Epithelial cell of esophagus (primary cell): Measurements from ENCODE around the gene KRTAP3-1.

Source experiments
- DNase-seq: peaks from one replicate; pipeline ENCODE4 v3.0.0; 2010; ENCODE audit warnings: low read depth
- H3K4me3 ChIP-seq: 2 replicates; pipeline ENCODE4 v1.5.1; 2011; ENCODE audit warnings: mild to moderate bottlenecking, low read length, control low read depth
- CTCF ChIP-seq: IDR thresholded peaks from 2 replicates; pipeline ENCODE4 v1.5.1; 2011; ENCODE audit warnings: low read depth, mild to moderate bottlenecking, low read length, control low read depth, inconsistent platforms; ENCODE audit not compliant: insufficient read depth; ENCODE audit errors: missing control alignments

Gene KRTAP3-1

GRCh38 chr17:41020336-41020735, 11.4 kb upstream of the KRTAP3-1 start:
- no peak for DNase-seq
- no peak overlapping the region for H3K4me3 ChIP-seq
- TF ChIP-seq CTCF = no peak

GRCh38 chr17:41019415-41019814, 10.5 kb upstream of the KRTAP3-1 start:
- H3K4me3 ChIP-seq = no peak overlapping the region
- DNase-seq = no peak
- no peak for TF ChIP-seq CTCF

DNA sequence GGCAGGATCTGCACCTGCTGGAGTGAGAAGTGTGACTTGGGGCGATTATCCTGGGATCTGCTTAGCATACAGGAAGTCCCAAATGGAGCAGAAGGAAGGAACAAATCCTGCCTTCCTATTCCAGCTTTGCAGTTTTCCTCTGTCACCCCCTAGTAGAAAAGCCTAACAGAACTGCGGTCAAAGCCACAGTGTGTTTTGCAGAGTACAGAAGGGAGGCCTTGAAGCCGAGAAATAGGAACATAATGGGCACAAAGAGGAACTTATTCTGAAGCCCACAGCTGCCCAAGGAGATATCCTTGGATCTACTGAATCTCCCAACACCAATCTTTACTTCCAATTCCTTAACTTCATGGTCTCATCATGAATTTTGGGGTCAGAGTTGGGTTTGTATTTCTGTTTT, 9.6 kb upstream of the KRTAP3-1 start:
- DNase-seq = no peak
- no peak for TF ChIP-seq CTCF
- no peak overlapping the region for H3K4me3 ChIP-seq

DNA sequence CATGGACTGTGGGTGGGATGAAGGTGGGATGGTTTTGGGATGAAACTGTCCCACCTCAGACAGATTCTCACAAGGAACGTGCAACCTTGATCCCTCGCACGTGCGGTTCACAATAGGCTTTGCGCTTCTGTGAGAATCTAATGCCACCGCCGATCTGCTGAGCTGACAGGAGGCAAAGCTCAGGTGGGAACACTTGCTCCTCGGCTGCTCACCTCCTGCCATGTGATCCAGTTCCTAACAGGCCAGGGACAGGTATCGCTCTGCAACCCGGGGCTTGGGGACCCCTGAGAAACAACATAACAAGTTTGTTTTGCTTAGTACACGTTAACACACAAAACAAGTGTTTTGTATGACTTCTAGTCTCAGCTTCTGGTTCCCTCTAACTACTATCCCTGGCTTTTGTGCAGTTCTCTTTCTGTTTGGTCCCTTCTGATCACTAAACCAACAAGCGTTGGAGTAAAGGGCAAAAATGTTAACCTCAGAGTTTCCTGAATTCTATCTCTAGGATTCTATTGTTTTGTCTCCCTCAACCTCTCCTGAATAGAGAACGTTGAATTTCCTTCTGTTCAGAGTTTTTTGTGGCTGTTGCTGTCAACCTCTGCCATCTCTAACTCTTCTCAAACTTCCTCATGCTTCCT, 7.8 kb upstream of the KRTAP3-1 start:
- no peak for TF ChIP-seq CTCF
- DNase-seq = no peak

DNA sequence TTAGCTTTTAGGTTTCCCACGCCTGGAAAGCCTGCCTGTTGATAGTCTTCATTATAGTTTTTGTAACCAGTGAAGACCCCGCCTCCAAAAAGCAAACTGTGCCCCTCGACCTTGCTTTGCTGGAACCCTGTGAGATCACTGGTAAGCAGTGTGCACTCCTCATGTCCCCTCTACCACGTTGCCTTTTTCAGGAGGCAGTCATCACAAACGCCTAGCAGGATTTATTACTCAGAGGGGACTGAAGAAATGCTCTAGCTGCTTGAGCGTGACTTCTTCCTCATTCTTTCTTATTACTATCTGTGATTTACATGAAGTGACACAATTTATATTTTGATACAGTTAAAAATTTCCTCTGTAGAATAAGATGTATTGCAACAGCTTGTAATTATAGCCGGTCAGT, 6.5 kb upstream of the KRTAP3-1 start:
- peak; percentile 15 for DNase-seq
- TF ChIP-seq CTCF = no peak

More for the DNA sequence above, 7.8 kb upstream of the KRTAP3-1 start:
- no peak overlapping the region for H3K4me3 ChIP-seq

DNA sequence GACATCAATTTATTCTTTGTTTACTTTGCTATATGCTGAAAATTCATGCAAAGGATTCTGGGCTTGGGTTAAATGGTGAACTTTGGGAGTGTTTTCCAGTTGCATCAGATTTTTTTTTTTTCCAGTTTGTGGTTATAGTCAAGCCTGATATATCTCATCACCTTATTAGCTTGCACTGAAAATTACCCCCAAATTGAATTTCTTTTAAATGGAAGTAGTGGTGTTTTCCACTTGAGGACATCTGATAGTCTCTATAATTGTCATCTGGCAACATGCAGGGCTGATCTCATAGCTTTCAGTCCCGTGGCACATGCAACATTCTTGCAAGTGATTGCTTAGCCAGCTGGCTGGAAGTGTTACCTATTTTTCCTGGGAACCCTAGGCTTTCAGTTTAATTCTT, 4.7 kb upstream of the KRTAP3-1 start:
- no peak overlapping the region for H3K4me3 ChIP-seq
- no peak for TF ChIP-seq CTCF
- DNase-seq = no peak

More for the DNA sequence above, 6.5 kb upstream of the KRTAP3-1 start:
- no peak overlapping the region for H3K4me3 ChIP-seq

DNA sequence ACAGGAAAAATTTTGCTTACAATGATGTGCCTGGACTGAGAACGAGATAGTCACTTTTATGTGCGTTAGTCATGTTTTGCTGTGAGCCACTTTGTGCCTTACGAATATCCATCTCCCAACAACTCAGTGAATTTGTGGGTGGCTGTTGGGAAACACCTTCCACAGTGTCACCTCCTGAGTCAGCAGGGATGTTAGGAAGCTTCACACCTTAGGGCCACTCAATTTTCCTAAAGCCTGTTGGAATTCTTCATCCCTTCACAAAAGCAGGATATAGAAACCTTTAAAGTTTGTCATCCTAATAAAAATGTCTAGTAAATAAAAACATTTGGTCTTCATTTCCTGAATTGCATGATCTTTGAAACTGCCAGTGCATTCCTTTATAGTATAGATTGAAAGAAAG, 4.3 kb upstream of the KRTAP3-1 start:
- peak; percentile 52 for DNase-seq
- no peak for TF ChIP-seq CTCF
- no peak overlapping the region for H3K4me3 ChIP-seq
